GM19438 (cell line): Measurements from ENCODE around the gene GRIA1.

ENCODE experiments used
- ATAC-seq: cut with Tn5 transposase; IDR thresholded peaks from one replicate; pipeline ENCODE4 v1.9.1; 2021; ENCODE audit warnings: low read depth; ENCODE audit not compliant: unreplicated experiment

The GRIA1 gene

GRCh38 chr5:153641183-153641688, 150.8 kb downstream of the GRIA1 start:
- no peak for ATAC-seq

GRCh38 chr5:153654504-153655200, 164.2 kb downstream of the GRIA1 start:
- ATAC-seq = no peak

GRCh38 chr5:153655201-153655510, 164.7 kb downstream of the GRIA1 start:
- no peak for ATAC-seq

GRCh38 chr5:153658149-153658548, 167.7 kb downstream of the GRIA1 start:
- no peak for ATAC-seq

GRCh38 chr5:153658606-153659005, 168.1 kb downstream of the GRIA1 start:
- no peak for ATAC-seq

GRCh38 chr5:153659039-153659736, 168.7 kb downstream of the GRIA1 start:
- ATAC-seq = no peak

- ATAC-seq = no peak
These were observed 170.4 kb downstream of the GRIA1 start for GRCh38 chr5:153660919-153661318.

GRCh38 chr5:153661897-153662296, 171.4 kb downstream of the GRIA1 start:
- no peak for ATAC-seq

- no peak for ATAC-seq
These were observed 179.6 kb downstream of the GRIA1 start for GRCh38 chr5:153670101-153670500.

GRCh38 chr5:153671653-153672346, 181.3 kb downstream of the GRIA1 start:
- no peak for ATAC-seq

- no peak for ATAC-seq
These were observed 182.0 kb downstream of the GRIA1 start for GRCh38 chr5:153672347-153673090.

GRCh38 chr5:153674356-153674755, 183.9 kb downstream of the GRIA1 start:
- no peak for ATAC-seq

GRCh38 chr5:153676406-153676805, 185.9 kb downstream of the GRIA1 start:
- no peak for ATAC-seq

- no peak for ATAC-seq
These were observed 186.4 kb downstream of the GRIA1 start for GRCh38 chr5:153676821-153677220.

GRCh38 chr5:153678617-153679329, 188.3 kb downstream of the GRIA1 start:
- ATAC-seq = no peak

GRCh38 chr5:153690236-153690635, 199.8 kb downstream of the GRIA1 start:
- no peak for ATAC-seq

- no peak for ATAC-seq
These were observed 205.8 kb downstream of the GRIA1 start for GRCh38 chr5:153696256-153696655.

GRCh38 chr5:153699035-153699434, 208.6 kb downstream of the GRIA1 start:
- no peak for ATAC-seq

- no peak for ATAC-seq
These were observed 210.5 kb downstream of the GRIA1 start for GRCh38 chr5:153700940-153701339.

GRCh38 chr5:153702265-153702664, 211.8 kb downstream of the GRIA1 start:
- ATAC-seq = no peak
